Activated naive CD4-positive, alpha-beta T cell treated with anti-CD3 and anti-CD28 coated beads, Interleukin-2, amount 10 ng/mL, durations not matched to agents 7 days and 5 days (primary cell): ENCODE data around the gene PPIL6.
"Not testable (repeated sequence)": the region's sequence is repeated elsewhere in the genome, so short reads cannot be mapped to it uniquely, and the experiment has no call there.

Source experiments
- CTCF ChIA-PET: fragments of 350-600 bp; sonication (Branson Sonifier 250); formaldehyde crosslinking; loops from one replicate; lab custom pipeline; 2021; ENCODE audit warnings: antibody characterized with exemption; lab: Charles Lee
- DNase-seq: peaks from one replicate; pipeline ENCODE4 v3.0.0-alpha.2; 2020
- H3K27ac Mint-ChIP-seq: one replicate; pipeline ENCODE4 v1.8.0; 2021; ENCODE audit warnings: mild to moderate bottlenecking, moderate library complexity, mixed read lengths
- H3K27me3 Mint-ChIP-seq: one replicate; pipeline ENCODE4 v1.8.0; 2021; ENCODE audit warnings: mild to moderate bottlenecking, mixed read lengths
- H3K36me3 Mint-ChIP-seq: one replicate; pipeline ENCODE4 v1.8.0; 2021; ENCODE audit warnings: mixed read lengths
- H3K4me1 Mint-ChIP-seq: one replicate; pipeline ENCODE4 v1.8.0; 2021; ENCODE audit warnings: mixed read lengths
- H3K4me3 Mint-ChIP-seq: one replicate; pipeline ENCODE4 v1.8.0; 2021; ENCODE audit warnings: mild to moderate bottlenecking, moderate library complexity, mixed read lengths
- H3K9me3 Mint-ChIP-seq: one replicate; pipeline ENCODE4 v1.8.0; 2021; ENCODE audit warnings: mixed read lengths

Gene PPIL6

GRCh38 chr6:109370336-109370735 lies 70.1 kb downstream of the PPIL6 start:
- H3K4me1 Mint-ChIP-seq: peaks cover 42% of the 10 kb centered on the region
- DNase-seq: no peak
- H3K27ac Mint-ChIP-seq: no peak overlapping the region
- CTCF ChIA-PET: interaction anchor here (1.0 to 2.1 kb wide), 4 partner anchors 11 to 182 kb away, joined by 3 to 8 read pairs (median 4); no protein-coding TSS in a partner anchor
- H3K4me3 Mint-ChIP-seq: no peak overlapping the region
- H3K27me3 Mint-ChIP-seq: no peaks in the 10 kb centered on the region
- H3K36me3 Mint-ChIP-seq: peaks cover 64% of the 10 kb centered on the region
- H3K9me3 Mint-ChIP-seq: no peaks in the 10 kb centered on the region

GRCh38 chr6:109369728-109370127 lies 70.7 kb downstream of the PPIL6 start:
- Mint-ChIP-seq H3K4me1 (peaks cover 37% of the 10 kb centered on the region), H3K27ac (peak overlapping the region; percentile 25), H3K9me3 (no peaks in the 10 kb centered on the region), H3K36me3 (peaks cover 63% of the 10 kb centered on the region), H3K27me3 (no peaks in the 10 kb centered on the region), H3K4me3 (no peak overlapping the region)
- no peak for DNase-seq
- CTCF ChIA-PET: interaction anchor here (1.0 to 2.1 kb wide), 4 partner anchors 10 to 181 kb away, joined by 3 to 8 read pairs (median 4); no protein-coding TSS in a partner anchor

- H3K9me3 Mint-ChIP-seq, CTCF ChIA-PET, DNase-seq, H3K27ac Mint-ChIP-seq, H3K27me3 Mint-ChIP-seq, H3K4me3 Mint-ChIP-seq: not testable (repeated sequence)
- peaks cover 79% of the 10 kb centered on the region for H3K36me3 Mint-ChIP-seq
- peaks cover 29% of the 10 kb centered on the region for H3K4me1 Mint-ChIP-seq
Measured at GRCh38 chr6:109364382-109365078, 75.9 kb downstream of the PPIL6 start.

GRCh38 chr6:109363753-109364152 lies 76.7 kb downstream of the PPIL6 start:
- Mint-ChIP-seq H3K9me3 (peaks cover 7% of the 10 kb centered on the region), H3K27ac (no peak overlapping the region), H3K4me3 (no peak overlapping the region), H3K36me3 (peaks cover 84% of the 10 kb centered on the region), H3K27me3 (no peaks in the 10 kb centered on the region), H3K4me1 (peaks cover 28% of the 10 kb centered on the region)
- CTCF ChIA-PET: no interaction called here
- no peak for DNase-seq

GRCh38 chr6:109362102-109362884 lies 78.1 kb downstream of the PPIL6 start:
- CTCF ChIA-PET: interaction anchor here (1.1 kb wide), 1 partner anchor 13 kb away, joined by 4 read pairs; no protein-coding TSS in a partner anchor
- peaks cover 8% of the 10 kb centered on the region for H3K9me3 Mint-ChIP-seq
- H3K4me1 Mint-ChIP-seq: peaks cover 28% of the 10 kb centered on the region
- H3K4me3 Mint-ChIP-seq: no peak overlapping the region
- no peak for DNase-seq
- H3K27ac Mint-ChIP-seq: peak overlapping the region; percentile 45
- peaks cover 91% of the 10 kb centered on the region for H3K36me3 Mint-ChIP-seq
- H3K27me3 Mint-ChIP-seq: no peaks in the 10 kb centered on the region

- DNase-seq: no peak
- Mint-ChIP-seq H3K27me3 (no peaks in the 10 kb centered on the region), H3K9me3 (peaks cover 19% of the 10 kb centered on the region), H3K4me1 (peaks cover 26% of the 10 kb centered on the region), H3K4me3 (no peak overlapping the region), H3K27ac (no peak overlapping the region), H3K36me3 (peaks cover 90% of the 10 kb centered on the region)
- CTCF ChIA-PET: interaction anchor here (1.7 kb wide), 1 partner anchor 22 kb away, joined by 7 read pairs; the partner anchor contains the start of gene CD164
Measured at GRCh38 chr6:109360791-109361190, 79.6 kb downstream of the PPIL6 start.

GRCh38 chr6:109360281-109360680 lies 80.1 kb downstream of the PPIL6 start:
- CTCF ChIA-PET: interaction anchor here (1.7 kb wide), 1 partner anchor 23 kb away, joined by 7 read pairs; the partner anchor contains the start of gene CD164
- H3K27me3 Mint-ChIP-seq: no peaks in the 10 kb centered on the region
- no peak overlapping the region for H3K4me3 Mint-ChIP-seq
- peaks cover 91% of the 10 kb centered on the region for H3K36me3 Mint-ChIP-seq
- no peak overlapping the region for H3K27ac Mint-ChIP-seq
- peaks cover 26% of the 10 kb centered on the region for H3K4me1 Mint-ChIP-seq
- DNase-seq: no peak
- H3K9me3 Mint-ChIP-seq: peaks cover 19% of the 10 kb centered on the region

- no peak overlapping the region for H3K27ac Mint-ChIP-seq
- peaks cover 86% of the 10 kb centered on the region for H3K36me3 Mint-ChIP-seq
- H3K27me3 Mint-ChIP-seq: no peaks in the 10 kb centered on the region
- no peak overlapping the region for H3K4me3 Mint-ChIP-seq
- peaks cover 19% of the 10 kb centered on the region for H3K9me3 Mint-ChIP-seq
- no peak for DNase-seq
- peaks cover 20% of the 10 kb centered on the region for H3K4me1 Mint-ChIP-seq
- CTCF ChIA-PET: interaction anchor here (1.0 kb wide), 1 partner anchor 11 kb away, joined by 3 read pairs; no protein-coding TSS in a partner anchor
Measured at GRCh38 chr6:109359248-109359647, 81.2 kb downstream of the PPIL6 start.

- Mint-ChIP-seq H3K9me3 (peaks cover 19% of the 10 kb centered on the region), H3K27ac (no peak overlapping the region), H3K36me3 (peaks cover 83% of the 10 kb centered on the region), H3K4me1 (peaks cover 17% of the 10 kb centered on the region), H3K27me3 (no peaks in the 10 kb centered on the region), H3K4me3 (no peak overlapping the region)
- no peak for DNase-seq
- CTCF ChIA-PET: no interaction called here
Measured at GRCh38 chr6:109358204-109358603, 82.2 kb downstream of the PPIL6 start.

GRCh38 chr6:109356237-109356636 lies 84.2 kb downstream of the PPIL6 start:
- H3K27me3 Mint-ChIP-seq: no peaks in the 10 kb centered on the region
- H3K4me3 Mint-ChIP-seq: no peak overlapping the region
- H3K4me1 Mint-ChIP-seq: peaks cover 24% of the 10 kb centered on the region
- H3K36me3 Mint-ChIP-seq: peaks cover 79% of the 10 kb centered on the region
- H3K27ac Mint-ChIP-seq: no peak overlapping the region
- peaks cover 12% of the 10 kb centered on the region for H3K9me3 Mint-ChIP-seq
- DNase-seq: no peak
- CTCF ChIA-PET: interaction anchor here (1.5 kb wide), 1 partner anchor 27 kb away, joined by 4 read pairs; no protein-coding TSS in a partner anchor

GRCh38 chr6:109351231-109352130 lies 88.9 kb downstream of the PPIL6 start:
- no peak overlapping the region for H3K4me3 Mint-ChIP-seq
- no peaks in the 10 kb centered on the region for H3K27me3 Mint-ChIP-seq
- H3K9me3 Mint-ChIP-seq: peaks cover 3% of the 10 kb centered on the region
- peaks cover 17% of the 10 kb centered on the region for H3K4me1 Mint-ChIP-seq
- no peak for DNase-seq
- CTCF ChIA-PET: no interaction called here
- H3K36me3 Mint-ChIP-seq: peaks cover 36% of the 10 kb centered on the region
- no peak overlapping the region for H3K27ac Mint-ChIP-seq

- Mint-ChIP-seq H3K9me3 (no peaks in the 10 kb centered on the region), H3K27me3 (no peaks in the 10 kb centered on the region), H3K4me1 (peaks cover 17% of the 10 kb centered on the region), H3K27ac (no peak overlapping the region), H3K4me3 (no peak overlapping the region), H3K36me3 (peaks cover 25% of the 10 kb centered on the region)
- CTCF ChIA-PET: interaction anchor here (1.0 to 1.6 kb wide), 2 partner anchors 12 to 33 kb away, joined by 3 to 4 read pairs; partner anchors contain the start of gene CD164
- no peak for DNase-seq
Measured at GRCh38 chr6:109349419-109349987, 90.9 kb downstream of the PPIL6 start.

GRCh38 chr6:109348226-109348625 lies 92.2 kb downstream of the PPIL6 start:
- Mint-ChIP-seq H3K27me3 (no peaks in the 10 kb centered on the region), H3K4me1 (peaks cover 17% of the 10 kb centered on the region), H3K4me3 (no peak overlapping the region), H3K36me3 (peaks cover 17% of the 10 kb centered on the region), H3K27ac (no peak overlapping the region), H3K9me3 (no peaks in the 10 kb centered on the region)
- DNase-seq: no peak
- CTCF ChIA-PET: no interaction called here
